HG02981 (cell line): ENCODE measurements around the gene NR6A1.

ENCODE experiments used
- ATAC-seq: cut with Tn5 transposase; IDR thresholded peaks from one replicate; pipeline ENCODE4 v1.9.1; 2021; ENCODE audit warnings: mild to moderate bottlenecking, moderate library complexity; ENCODE audit not compliant: unreplicated experiment

Gene NR6A1

DNA sequence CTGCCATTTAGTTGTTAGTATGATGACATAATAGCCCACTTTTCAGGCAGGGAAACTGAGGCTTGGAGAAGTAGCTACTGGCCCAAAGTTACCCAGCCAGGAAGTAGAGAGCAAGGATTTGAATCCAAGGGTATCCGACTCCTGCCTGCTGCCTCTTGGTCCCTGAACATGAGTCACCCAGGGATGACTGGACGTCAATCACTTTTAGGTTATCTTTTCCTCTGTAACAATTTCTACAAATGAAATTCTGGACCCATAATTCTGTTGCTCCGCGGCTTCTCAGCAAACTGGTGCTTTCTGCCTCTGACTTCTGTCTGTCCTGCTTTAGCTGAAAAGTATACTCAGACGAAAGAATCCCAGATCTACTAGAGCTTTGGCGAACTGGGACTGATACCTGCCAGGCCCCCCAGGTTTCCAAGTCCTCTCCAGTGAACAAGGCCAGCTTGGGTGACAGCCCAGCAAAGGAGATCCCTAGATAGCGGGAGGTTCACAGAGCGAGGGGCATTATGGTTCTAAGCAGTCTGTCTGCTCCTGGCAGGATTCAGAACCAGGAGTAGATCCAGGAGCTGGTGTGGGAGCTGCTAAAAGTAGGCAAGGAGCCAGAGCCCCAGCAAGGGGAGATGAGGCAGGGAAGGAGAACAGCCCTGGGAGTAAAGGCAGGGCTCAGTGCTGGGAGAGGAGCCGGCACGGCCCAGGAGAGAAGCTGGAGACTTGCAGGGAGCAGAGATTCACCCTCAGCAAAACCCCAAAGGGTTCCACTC is 26.4 kb upstream of the NR6A1 start:
- no peak for ATAC-seq

- no peak for ATAC-seq
Observed at GRCh38 chr9:124795881-124796431, 24.8 kb upstream of the NR6A1 start.

DNA sequence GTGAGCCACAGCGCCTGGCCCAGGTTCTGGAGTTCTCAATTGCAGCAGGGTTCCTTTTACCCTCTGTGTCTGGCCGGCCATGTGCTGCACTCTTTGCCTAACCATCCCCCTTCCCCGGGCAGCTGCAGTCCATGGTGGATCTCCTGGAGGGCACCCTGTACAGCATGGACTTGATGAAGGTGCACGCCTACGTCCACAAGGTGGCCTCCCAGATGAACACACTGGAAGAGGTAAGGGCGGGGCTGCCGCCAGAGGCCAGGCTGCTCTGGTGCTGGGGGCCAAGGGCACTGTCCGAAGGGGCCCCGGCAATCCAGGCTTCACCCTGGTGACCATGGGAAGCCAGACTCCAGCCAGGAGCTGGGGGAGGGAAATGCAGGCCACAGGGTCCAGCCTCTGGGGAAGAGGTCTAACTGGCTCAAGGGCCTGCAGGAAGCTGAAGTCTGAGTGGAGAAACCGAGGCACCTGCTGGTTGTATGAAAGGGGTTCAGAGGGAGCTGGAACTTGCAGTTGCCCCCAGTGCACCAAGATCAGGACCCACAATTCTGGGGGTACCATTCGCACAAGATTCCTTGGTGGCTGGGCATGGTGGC is 23.9 kb upstream of the NR6A1 start:
- ATAC-seq: no peak

GRCh38 chr9:124793015-124793541 is 22.0 kb upstream of the NR6A1 start:
- ATAC-seq: no peak

GRCh38 chr9:124792257-124793014 is 21.3 kb upstream of the NR6A1 start:
- no peak for ATAC-seq

DNA sequence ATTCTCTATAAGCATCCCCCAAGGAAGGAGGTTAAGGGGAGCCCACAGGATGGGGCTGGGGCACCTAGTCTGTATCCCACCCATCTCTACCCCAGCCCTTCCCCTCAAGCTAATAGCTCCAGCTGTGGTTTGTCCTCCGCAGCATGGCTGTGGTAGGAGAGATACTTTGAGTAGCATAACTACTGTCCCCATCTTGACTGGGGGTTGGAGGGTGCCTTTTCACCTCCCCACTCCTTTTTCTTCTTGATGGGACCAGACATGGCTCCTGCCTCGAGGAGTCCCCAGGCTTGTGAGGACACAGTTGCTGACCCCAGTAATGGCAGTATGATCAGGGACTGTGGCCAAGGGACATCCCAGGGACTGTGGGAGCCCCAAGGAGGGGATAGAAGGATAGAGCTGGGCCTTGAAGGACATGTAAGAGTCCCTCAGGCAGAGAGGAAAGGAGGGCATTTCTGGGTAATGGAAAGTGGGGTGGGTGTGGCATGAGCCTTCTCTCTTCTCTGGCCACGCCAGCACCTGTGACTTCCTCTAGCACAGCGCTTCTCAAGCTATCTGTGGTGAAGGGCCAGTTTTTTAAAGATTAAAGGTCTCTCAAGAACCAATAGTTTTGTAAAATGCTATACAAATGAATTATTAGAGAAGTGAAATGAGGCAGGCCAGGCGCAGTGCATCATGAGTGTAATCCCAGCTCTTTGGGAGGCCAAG is 19.8 kb upstream of the NR6A1 start:
- no peak for ATAC-seq

- no peak for ATAC-seq
Observed at GRCh38 chr9:124790301-124790700, 19.2 kb upstream of the NR6A1 start.

GRCh38 chr9:124789531-124789930 is 18.4 kb upstream of the NR6A1 start:
- no peak for ATAC-seq

DNA sequence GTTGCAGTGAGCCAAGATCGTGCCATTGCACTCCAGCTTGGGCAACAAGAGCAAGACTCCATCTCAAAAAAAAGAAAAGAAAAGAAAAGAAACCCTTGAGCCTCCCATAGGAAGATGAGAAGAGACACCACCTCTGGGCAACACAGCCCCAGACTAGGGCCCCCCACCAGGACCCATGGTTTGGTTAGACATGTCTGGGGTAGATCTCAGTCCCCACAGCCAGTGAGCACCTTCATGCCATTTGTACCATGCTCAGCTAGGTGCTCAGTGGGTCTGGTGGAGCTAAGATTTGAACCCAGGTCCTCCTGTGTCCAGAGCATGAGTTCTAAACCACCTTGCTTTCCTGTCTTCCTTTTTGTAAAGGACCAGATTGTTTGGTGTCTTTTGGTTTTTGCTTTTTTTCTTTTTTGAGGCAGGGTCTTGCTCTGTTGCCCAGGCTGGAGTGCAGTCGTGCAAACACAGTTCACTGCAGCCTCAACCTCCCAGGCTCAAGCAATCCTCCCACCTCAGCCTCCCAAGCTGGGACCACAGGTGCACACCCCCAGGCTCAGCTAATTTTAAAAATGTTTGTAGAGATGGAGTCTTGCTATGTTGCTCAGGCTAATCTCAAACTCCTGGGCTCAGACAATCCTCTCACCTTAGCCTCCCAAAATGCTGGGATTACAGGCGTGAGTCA is 17.6 kb upstream of the NR6A1 start:
- ATAC-seq: no peak

GRCh38 chr9:124786881-124787573 is 15.9 kb upstream of the NR6A1 start:
- no peak for ATAC-seq

DNA sequence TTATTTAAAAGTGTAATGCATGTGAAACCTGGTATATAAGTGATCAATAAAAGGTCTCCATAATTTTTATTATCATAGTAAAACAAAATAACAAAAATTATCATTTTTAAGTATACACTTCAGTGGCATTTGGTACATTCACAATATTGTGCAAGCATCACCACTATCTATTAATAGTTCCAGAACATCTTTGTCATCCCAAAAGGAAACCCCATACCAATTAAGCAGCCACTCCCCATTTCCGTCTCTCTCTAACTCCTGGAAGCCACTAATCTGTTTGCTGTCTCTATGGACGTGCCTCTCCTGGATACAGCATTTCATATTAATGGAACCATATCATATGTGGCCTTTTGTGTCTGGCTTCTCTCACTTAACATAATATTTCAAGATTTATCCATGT is 13.4 kb upstream of the NR6A1 start:
- ATAC-seq: no peak

GRCh38 chr9:124783830-124784229 is 12.7 kb upstream of the NR6A1 start:
- ATAC-seq: no peak

GRCh38 chr9:124782661-124783574 is 11.8 kb upstream of the NR6A1 start:
- no peak for ATAC-seq

- ATAC-seq: no peak
Observed at GRCh38 chr9:124781967-124782660, 11.0 kb upstream of the NR6A1 start.

- no peak for ATAC-seq
Observed at GRCh38 chr9:124780757-124781151, 9.6 kb upstream of the NR6A1 start.

GRCh38 chr9:124780060-124780756 is 9.1 kb upstream of the NR6A1 start:
- no peak for ATAC-seq

- no peak for ATAC-seq
Observed at GRCh38 chr9:124779368-124780059, 8.4 kb upstream of the NR6A1 start.
